ENCODE data around the gene CPEB1.

The CPEB1 gene

GRCh38 chr15:82533801-82534200, 113.4 kb downstream of the CPEB1 start:
- no peak for TF ChIP-seq CTCF (IDR thresholded peaks at IDR 0.05; ENCODE audit: borderline replicate concordance, control extremely low read depth, extremely low read depth, insufficient read depth, missing control alignments)
- in situ Hi-C loops (cut with MboI; ENCODE audit: low sequenced_read_pairs, unreplicated experiment): loop anchor here (10.0 kb wide), 1 partner anchor 471 kb away; no protein-coding TSS in a partner anchor
- DNase-seq (ENCODE audit: low spot score): no peak

- in situ Hi-C loops (cut with MboI; ENCODE audit: low sequenced_read_pairs, unreplicated experiment): loop anchor here (10.0 kb wide), 1 partner anchor 472 kb away; no protein-coding TSS in a partner anchor
- no peak for TF ChIP-seq CTCF (IDR thresholded peaks at IDR 0.05; ENCODE audit: borderline replicate concordance, control extremely low read depth, extremely low read depth, insufficient read depth, missing control alignments)
- no peak for DNase-seq (ENCODE audit: low spot score)
Observed at GRCh38 chr15:82532991-82533481, 114.1 kb downstream of the CPEB1 start.

- no peak for TF ChIP-seq CTCF (IDR thresholded peaks at IDR 0.05; ENCODE audit: borderline replicate concordance, control extremely low read depth, extremely low read depth, insufficient read depth, missing control alignments)
- in situ Hi-C loops (cut with MboI; ENCODE audit: low sequenced_read_pairs, unreplicated experiment): loop anchor here (10.0 kb wide), 1 partner anchor 472 kb away; no protein-coding TSS in a partner anchor
- DNase-seq (ENCODE audit: low spot score): no peak
Observed at GRCh38 chr15:82532383-82532990, 114.7 kb downstream of the CPEB1 start.

- DNase-seq (ENCODE audit: low spot score): no peak
- in situ Hi-C loops (cut with MboI; ENCODE audit: low sequenced_read_pairs, unreplicated experiment): loop anchor here (10.0 kb wide), 1 partner anchor 473 kb away; no protein-coding TSS in a partner anchor
Observed at GRCh38 chr15:82531496-82532382, 115.4 kb downstream of the CPEB1 start.

GRCh38 chr15:82530606-82531379, 116.4 kb downstream of the CPEB1 start:
- in situ Hi-C loops (cut with MboI; ENCODE audit: low sequenced_read_pairs, unreplicated experiment): loop anchor here (10.0 kb wide), 1 partner anchor 474 kb away; no protein-coding TSS in a partner anchor

More at GRCh38 chr15:82531496-82532382, 115.4 kb downstream of the CPEB1 start:
- no peak for TF ChIP-seq CTCF (IDR thresholded peaks at IDR 0.05; ENCODE audit: borderline replicate concordance, control extremely low read depth, extremely low read depth, insufficient read depth, missing control alignments)

More at GRCh38 chr15:82530606-82531379, 116.4 kb downstream of the CPEB1 start:
- peak; percentile 73 for DNase-seq (ENCODE audit: low spot score)
- peak; percentile 84 for TF ChIP-seq CTCF (IDR thresholded peaks at IDR 0.05; ENCODE audit: borderline replicate concordance, control extremely low read depth, extremely low read depth, insufficient read depth, missing control alignments)
